ENCODE measurements around the gene KASH5.
"Not testable (repeated sequence)": the region's sequence is repeated elsewhere in the genome, so short reads cannot be mapped to it uniquely, and the experiment has no call there.

The KASH5 gene

GRCh38 chr19:49362048-49362928 is 25.8 kb upstream of the KASH5 start, which contains the start of gene TEAD2:
Gene TEAD2, minus strand, starts transcription at chr19:49362416. Its CDS starts 2,341 bp downstream, at chr19:49360075.
- no peak for DNase-seq

GRCh38 chr19:49362929-49363267 is 25.2 kb upstream of the KASH5 start:
- DNase-seq = no peak

GRCh38 chr19:49363268-49364082 is 24.6 kb upstream of the KASH5 start, which contains the start of gene DKKL1:
Gene DKKL1, plus strand, starts transcription at chr19:49363877. Its CDS starts 122 bp downstream, at chr19:49363999.
- no peak for DNase-seq

- DNase-seq = no peak
Measured at GRCh38 chr19:49364083-49364737, 23.8 kb upstream of the KASH5 start.

GRCh38 chr19:49366110-49366509 is 21.9 kb upstream of the KASH5 start:
- DNase-seq = no peak

- DNase-seq = no peak
Measured at GRCh38 chr19:49368711-49369358, 19.2 kb upstream of the KASH5 start.

- no peak for DNase-seq
Measured at GRCh38 chr19:49371184-49371583, 16.9 kb upstream of the KASH5 start.

- DNase-seq = not testable (repeated sequence)
Measured at GRCh38 chr19:49373174-49373573, 14.9 kb upstream of the KASH5 start.

GRCh38 chr19:49374665-49375434 is 13.2 kb upstream of the KASH5 start:
- no peak for DNase-seq

GRCh38 chr19:49378512-49378911 is 9.5 kb upstream of the KASH5 start:
- no peak for DNase-seq

GRCh38 chr19:49380391-49380790 is 7.7 kb upstream of the KASH5 start:
- DNase-seq = no peak

GRCh38 chr19:49382639-49383038 is 5.4 kb upstream of the KASH5 start:
- DNase-seq = no peak

GRCh38 chr19:49383599-49383998 is 4.5 kb upstream of the KASH5 start:
- no peak for DNase-seq

GRCh38 chr19:49389406-49389805 is 1.4 kb downstream of the KASH5 start:
- no peak for DNase-seq

- DNase-seq = no peak
Measured at GRCh38 chr19:49390131-49390928, 2.3 kb downstream of the KASH5 start.

- no peak for DNase-seq
Measured at GRCh38 chr19:49390929-49391359, 2.9 kb downstream of the KASH5 start.

GRCh38 chr19:49391581-49392399 is 3.7 kb downstream of the KASH5 start:
- no peak for DNase-seq

GRCh38 chr19:49393881-49394280 is 5.8 kb downstream of the KASH5 start:
- no peak for DNase-seq

GRCh38 chr19:49395581-49396407 is 7.7 kb downstream of the KASH5 start:
- no peak for DNase-seq
